Measurements from ENCODE around the gene ADAMTS8.
A peak's percentile ranks its signal among the peaks of the same experiment; 100 is the strongest.

The ADAMTS8 gene

GRCh38 chr11:130420478-130421198, 7.8 kb downstream of the ADAMTS8 start:
- DNase-seq (ENCODE audit: low read depth in 2 of 2): no peak

GRCh38 chr11:130418756-130419155, 9.7 kb downstream of the ADAMTS8 start:
- DNase-seq (ENCODE audit: low read depth in 2 of 2): no peak

- no peak for DNase-seq (ENCODE audit: low read depth in 2 of 2)
These were observed 10.2 kb downstream of the ADAMTS8 start for GRCh38 chr11:130418210-130418609.

GRCh38 chr11:130416906-130417305, 11.5 kb downstream of the ADAMTS8 start:
- DNase-seq (ENCODE audit: low read depth in 2 of 2): no peak

- DNase-seq (ENCODE audit: low read depth in 2 of 2): no peak
These were observed 11.9 kb downstream of the ADAMTS8 start for GRCh38 chr11:130416530-130416882.

GRCh38 chr11:130415731-130416529, 12.5 kb downstream of the ADAMTS8 start:
- DNase-seq (ENCODE audit: low read depth in 2 of 2): no peak

GRCh38 chr11:130414107-130415080, 14.0 kb downstream of the ADAMTS8 start:
- DNase-seq (ENCODE audit: low read depth in 2 of 2): no peak

- peak in 1 of 2 donors; percentile 17 for DNase-seq (ENCODE audit: low read depth in 2 of 2)
These were observed 14.9 kb downstream of the ADAMTS8 start for GRCh38 chr11:130413405-130414106.

- DNase-seq (ENCODE audit: low read depth in 2 of 2): no peak
These were observed 17.2 kb downstream of the ADAMTS8 start for GRCh38 chr11:130411223-130411622.

- DNase-seq (ENCODE audit: low read depth in 2 of 2): no peak
These were observed 18.6 kb downstream of the ADAMTS8 start for GRCh38 chr11:130409594-130410388.

- no peak for DNase-seq (ENCODE audit: low read depth in 2 of 2)
These were observed 19.5 kb downstream of the ADAMTS8 start for GRCh38 chr11:130408901-130409300.

- no peak for DNase-seq (ENCODE audit: low read depth in 2 of 2)
These were observed 20.0 kb downstream of the ADAMTS8 start for GRCh38 chr11:130408401-130408890.

GRCh38 chr11:130407978-130408377, 20.4 kb downstream of the ADAMTS8 start:
- no peak for DNase-seq (ENCODE audit: low read depth in 2 of 2)

- no peak for DNase-seq (ENCODE audit: low read depth in 2 of 2)
These were observed 23.0 kb downstream of the ADAMTS8 start for GRCh38 chr11:130405428-130405827.

- no peak for DNase-seq (ENCODE audit: low read depth in 2 of 2)
These were observed 23.7 kb downstream of the ADAMTS8 start for GRCh38 chr11:130404727-130405126.

GRCh38 chr11:130403967-130404366, 24.4 kb downstream of the ADAMTS8 start:
- no peak for DNase-seq (ENCODE audit: low read depth in 2 of 2)

GRCh38 chr11:130403271-130403804, 25.1 kb downstream of the ADAMTS8 start:
- DNase-seq (ENCODE audit: low read depth in 2 of 2): no peak

- DNase-seq (ENCODE audit: low read depth in 2 of 2): no peak
These were observed 25.8 kb downstream of the ADAMTS8 start for GRCh38 chr11:130402570-130402969.

GRCh38 chr11:130400781-130401483, 27.5 kb downstream of the ADAMTS8 start:
- DNase-seq (ENCODE audit: low read depth in 2 of 2): no peak

Measured in stimulated activated CD8-positive, alpha-beta memory T cell treated with anti-CD3 and anti-CD28 coated beads, Interleukin-15, amount 100 ng/mL, for 48 hours (primary cell).